SKM-1 treated with dmso at 0.1 percent for 144 hours (cell line): ENCODE measurements around the gene NXPH4.

Experiments
- DNase-seq: peaks from one replicate; lab custom pipeline; 2025; ENCODE audit not compliant: unreplicated experiment; lab: John Stamatoyannopoulos, UW

The NXPH4 gene

DNA sequence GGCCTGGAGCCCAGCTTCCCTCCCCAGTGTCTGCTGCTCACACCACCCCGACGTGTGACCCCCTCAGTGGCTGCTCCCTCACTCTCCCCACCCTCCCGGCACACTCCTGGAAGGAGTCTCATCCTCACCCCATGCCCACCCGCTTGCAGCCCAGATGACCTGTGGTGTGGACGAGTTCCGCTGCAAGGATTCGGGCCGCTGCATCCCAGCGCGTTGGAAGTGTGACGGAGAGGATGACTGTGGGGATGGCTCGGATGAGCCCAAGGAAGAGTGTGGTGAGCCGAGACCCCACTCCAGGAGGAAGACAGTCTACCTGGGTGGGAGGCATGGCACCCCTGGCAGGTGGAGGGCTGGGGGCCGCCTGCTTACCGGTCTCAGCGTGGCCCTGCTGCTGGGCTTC is 15.0 kb upstream of the NXPH4 start:
- DNase-seq = no peak

DNA sequence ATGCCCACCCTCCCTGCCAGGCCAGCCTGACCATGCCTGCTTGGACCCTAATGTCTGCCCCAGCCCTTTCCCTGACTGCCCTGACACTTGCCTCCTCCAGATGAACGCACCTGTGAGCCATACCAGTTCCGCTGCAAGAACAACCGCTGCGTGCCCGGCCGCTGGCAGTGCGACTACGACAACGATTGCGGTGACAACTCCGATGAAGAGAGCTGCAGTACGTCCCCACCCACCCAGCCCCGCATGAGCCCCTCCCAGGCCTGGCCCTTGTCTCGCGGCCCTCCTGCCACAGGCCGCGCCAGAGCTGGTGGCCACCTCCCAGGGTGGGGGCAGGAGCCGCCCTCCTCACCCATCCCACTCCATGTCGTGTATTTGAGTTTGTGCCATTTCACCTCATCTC is 14.3 kb upstream of the NXPH4 start:
- no peak for DNase-seq

GRCh38 chr12:57203201-57203600 is 13.4 kb upstream of the NXPH4 start:
- no peak for DNase-seq

DNA sequence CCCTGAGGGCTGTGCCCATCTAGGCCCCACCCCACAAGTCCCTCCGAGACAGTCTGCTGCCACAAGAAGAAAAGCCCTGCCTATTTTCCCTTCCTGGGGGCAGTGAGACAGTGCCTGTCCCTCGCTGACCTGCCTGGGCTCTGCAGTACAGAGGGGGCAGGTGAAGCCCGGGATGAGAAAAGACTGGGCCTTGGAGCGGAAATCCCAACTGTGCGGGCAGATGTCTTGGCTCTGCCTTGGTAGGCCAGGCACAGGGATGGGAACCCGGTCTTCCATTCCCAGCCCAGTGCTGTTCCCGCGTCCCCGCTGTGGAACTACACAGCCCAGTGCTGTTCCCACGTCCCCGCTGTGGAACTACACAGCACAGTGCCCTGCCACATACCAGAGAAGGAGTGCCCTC is 12.8 kb upstream of the NXPH4 start:
- DNase-seq = no peak

GRCh38 chr12:57204454-57204853 is 12.1 kb upstream of the NXPH4 start:
- DNase-seq = no peak

DNA sequence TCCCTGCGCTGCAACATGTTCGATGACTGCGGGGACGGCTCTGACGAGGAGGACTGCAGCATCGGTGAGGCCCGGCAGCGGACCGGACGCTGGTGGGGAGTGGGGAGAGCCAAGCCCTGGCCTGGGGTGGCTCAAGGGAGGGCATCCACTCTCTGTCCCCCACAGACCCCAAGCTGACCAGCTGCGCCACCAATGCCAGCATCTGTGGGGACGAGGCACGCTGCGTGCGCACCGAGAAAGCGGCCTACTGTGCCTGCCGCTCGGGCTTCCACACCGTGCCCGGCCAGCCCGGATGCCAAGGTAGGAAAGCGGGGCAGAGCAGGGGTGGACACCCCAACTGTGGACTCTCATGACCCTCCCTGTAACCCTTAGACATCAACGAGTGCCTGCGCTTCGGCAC is 11.4 kb upstream of the NXPH4 start:
- no peak for DNase-seq

DNA sequence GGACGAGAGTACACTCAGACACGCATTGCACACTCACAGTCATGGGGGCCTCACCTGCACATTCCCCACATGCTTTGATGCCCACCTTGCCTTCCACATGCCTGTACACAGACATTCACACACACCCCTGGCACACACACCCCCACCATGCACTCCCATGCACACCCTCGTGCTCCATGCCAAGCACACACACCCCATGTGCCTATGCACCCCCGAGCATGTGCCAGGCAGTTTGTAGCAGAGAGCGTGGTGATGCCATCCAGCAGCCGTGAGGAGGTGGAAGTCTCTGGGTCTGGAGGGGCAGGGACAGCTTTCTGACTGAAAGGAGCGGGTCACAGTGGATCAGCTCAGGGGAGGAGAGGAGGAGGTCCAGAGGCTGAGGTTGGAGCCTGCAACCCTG is 10.7 kb upstream of the NXPH4 start:
- no peak for DNase-seq

DNA sequence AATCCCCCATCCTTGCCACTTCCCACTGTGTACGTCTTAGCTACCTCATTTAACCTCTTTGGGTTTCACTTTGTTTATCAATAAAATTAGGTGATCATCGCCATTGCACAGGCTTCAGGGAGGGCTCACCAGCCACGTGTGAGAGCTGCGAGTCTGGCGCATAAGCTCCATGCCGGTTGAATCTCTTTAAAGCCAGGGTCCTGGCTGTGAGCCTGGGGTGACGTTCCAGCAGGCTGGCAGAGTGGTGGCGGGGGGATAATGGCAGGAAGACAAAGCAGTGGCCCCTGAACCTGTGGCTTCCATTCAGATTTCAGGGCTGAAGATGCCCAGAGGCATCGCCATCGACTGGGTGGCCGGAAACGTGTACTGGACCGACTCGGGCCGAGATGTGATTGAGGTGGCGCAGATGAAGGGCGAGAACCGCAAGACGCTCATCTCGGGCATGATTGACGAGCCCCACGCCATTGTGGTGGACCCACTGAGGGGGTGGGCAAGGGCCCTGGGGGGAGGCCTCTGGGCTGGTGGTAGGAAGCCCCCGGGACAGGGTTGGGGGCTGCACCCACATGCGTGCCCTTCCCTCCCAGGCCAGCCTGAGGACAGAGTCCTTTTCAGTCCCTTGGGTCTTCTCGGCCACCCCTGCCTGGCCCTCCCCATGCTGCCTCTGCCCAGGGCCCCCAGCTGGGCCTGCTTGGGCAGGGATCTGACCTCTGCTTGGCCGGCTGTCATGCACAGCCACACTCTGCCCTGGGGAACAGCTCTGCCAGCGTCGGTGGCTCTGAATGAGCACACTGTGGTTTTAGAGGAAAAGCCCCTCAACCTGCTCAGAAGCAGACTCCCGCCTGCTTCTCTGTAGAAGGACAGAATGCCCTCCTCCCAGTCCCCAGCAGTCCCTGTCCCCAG is 8.6 kb upstream of the NXPH4 start:
- no peak for DNase-seq

DNA sequence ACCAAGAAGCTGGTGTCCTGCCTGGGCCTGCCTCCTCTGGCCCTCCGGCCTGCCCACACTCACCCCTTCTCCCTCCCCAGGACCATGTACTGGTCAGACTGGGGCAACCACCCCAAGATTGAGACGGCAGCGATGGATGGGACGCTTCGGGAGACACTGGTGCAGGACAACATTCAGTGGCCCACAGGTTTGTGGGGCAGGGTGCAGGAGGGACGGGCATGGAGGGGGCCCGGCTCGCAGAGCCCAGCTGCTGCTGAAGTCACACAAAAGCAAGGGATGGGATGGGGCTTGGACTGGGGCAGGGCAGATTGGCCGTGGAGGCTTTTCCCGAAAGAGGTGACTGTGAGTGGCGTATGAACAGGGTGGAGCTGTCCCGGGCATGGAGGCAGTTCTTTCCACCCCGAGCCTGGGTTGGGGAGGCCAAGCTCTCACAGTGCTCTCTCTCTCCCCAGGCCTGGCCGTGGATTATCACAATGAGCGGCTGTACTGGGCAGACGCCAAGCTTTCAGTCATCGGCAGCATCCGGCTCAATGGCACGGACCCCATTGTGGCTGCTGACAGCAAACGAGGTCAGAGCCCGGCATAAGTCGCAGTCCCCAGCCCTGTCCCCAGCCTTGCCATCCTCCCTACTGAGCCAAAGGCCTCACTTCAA is 7.8 kb upstream of the NXPH4 start:
- DNase-seq = no peak

DNA sequence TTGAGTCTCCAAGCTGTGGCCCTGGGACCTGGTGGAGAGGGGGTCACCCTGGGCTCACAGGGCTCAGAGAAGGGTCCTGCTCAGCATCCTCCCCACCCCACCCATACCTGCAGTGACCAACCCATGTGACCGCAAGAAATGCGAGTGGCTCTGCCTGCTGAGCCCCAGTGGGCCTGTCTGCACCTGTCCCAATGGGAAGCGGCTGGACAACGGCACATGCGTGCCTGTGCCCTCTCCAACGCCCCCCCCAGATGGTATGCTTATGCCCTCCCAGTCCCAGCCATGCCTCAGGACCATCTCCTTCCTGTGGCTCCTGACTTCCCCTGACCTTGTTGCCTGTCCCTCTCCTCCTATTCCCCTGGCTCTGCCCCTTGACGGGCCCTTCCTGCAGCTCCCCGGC is 6.7 kb upstream of the NXPH4 start:
- DNase-seq = no peak

GRCh38 chr12:57210461-57210860 is 6.1 kb upstream of the NXPH4 start:
- DNase-seq = no peak

DNA sequence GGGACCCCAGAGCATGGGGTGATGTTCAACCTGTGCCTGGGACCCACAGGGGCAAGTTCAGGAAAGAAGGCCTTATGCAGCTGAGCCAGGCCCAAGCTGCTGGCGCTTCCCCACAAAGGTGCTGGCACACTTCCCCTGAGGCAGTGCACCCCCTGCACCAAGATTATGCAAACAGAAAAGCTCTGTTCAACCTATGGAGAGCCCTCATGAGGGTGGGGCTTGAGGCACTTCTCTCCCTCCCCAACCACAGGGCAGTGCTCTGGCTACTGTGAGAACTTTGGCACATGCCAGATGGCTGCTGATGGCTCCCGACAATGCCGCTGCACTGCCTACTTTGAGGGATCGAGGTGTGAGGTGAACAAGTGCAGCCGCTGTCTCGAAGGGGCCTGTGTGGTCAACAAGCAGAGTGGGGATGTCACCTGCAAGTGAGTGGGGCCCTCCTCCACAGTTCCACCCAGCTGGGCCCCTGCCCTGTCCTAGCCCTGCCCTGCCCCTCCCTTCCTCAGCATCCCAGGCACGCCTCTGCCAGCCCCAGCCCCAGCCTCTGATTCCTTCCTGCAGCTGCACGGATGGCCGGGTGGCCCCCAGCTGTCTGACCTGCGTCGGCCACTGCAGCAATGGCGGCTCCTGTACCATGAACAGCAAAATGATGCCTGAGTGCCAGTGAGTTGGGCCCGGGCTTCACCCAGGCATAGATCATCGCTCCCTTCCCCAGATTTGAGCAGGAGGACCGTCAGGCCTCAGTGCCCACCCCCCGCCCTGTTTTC is 5.5 kb upstream of the NXPH4 start:
- no peak for DNase-seq

GRCh38 chr12:57211791-57212700 is 4.5 kb upstream of the NXPH4 start:
- DNase-seq = no peak

GRCh38 chr12:57212701-57213057 is 3.9 kb upstream of the NXPH4 start:
- no peak for DNase-seq

DNA sequence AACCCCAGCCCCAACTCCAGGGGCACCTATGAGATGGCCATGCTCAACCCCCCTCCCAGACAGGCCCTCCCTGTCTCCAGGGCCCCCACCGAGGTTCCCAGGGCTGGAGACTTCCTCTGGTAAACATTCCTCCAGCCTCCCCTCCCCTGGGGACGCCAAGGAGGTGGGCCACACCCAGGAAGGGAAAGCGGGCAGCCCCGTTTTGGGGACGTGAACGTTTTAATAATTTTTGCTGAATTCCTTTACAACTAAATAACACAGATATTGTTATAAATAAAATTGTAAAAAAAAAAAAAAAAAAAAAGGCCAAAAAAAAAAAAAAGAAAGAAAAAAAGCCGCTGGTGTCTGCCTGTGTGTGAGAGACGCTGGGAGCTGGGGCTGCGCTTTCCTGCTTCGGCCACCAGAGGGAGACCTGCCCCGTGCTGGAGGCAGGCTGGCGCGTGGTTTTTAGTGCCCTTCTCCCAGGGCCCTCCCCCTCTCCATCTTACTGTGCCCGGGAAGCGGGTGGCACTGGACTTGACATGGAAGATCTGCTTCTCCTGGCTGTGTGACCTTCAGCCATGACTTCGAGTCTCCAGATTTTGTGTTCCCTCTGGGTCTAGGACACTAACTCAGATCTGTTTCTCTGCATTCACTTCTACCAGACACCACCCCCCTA is 3.4 kb upstream of the NXPH4 start:
- peak; percentile 6 for DNase-seq

GRCh38 chr12:57213763-57214397 is 2.7 kb upstream of the NXPH4 start:
- no peak for DNase-seq

GRCh38 chr12:57214398-57214781 is 2.2 kb upstream of the NXPH4 start:
- peak; percentile 11 for DNase-seq

- DNase-seq = no peak
Observed at GRCh38 chr12:57215065-57215464, 1.5 kb upstream of the NXPH4 start.

GRCh38 chr12:57215668-57216013 is 953 bp upstream of the NXPH4 start:
- no peak for DNase-seq
